ENCODE data around the gene PCGF5.
A peak's percentile ranks its signal among the peaks of the same experiment; 100 is the strongest.
"Not testable (repeated sequence)": the region's sequence is repeated elsewhere in the genome, so short reads cannot be mapped to it uniquely, and the experiment has no call there.

The PCGF5 gene

DNA sequence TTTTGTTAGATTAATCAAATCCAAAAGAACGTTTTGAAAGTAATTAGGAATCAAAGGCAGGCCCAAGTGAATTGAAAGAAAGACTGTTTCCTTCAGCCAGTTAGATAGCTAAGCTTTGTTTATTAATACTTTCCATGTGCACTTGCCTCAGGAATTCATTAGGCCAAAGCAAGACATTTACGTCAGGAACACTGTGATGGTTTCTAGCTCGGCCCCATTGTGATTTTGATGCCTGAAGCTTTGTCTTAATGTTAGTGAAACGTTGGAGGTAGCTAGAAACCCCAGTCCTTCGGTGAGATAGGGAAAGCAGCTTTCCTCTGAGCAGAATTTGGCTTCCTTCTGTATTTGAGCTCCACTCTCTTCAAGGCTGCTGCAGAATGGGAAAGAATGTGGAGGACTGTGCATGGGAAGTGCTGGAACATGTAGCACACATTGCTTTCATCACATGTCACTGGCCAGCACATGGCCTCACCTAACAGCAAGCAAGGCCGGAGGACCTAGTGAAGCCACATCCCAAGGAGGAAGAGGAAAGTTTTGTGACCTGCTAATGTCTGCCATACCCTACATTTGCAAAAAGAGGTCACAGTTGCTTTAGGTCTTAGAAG is 64.1 kb downstream of the PCGF5 start:
- DNase-seq (ENCODE audit: low read depth, low spot score): no peak

DNA sequence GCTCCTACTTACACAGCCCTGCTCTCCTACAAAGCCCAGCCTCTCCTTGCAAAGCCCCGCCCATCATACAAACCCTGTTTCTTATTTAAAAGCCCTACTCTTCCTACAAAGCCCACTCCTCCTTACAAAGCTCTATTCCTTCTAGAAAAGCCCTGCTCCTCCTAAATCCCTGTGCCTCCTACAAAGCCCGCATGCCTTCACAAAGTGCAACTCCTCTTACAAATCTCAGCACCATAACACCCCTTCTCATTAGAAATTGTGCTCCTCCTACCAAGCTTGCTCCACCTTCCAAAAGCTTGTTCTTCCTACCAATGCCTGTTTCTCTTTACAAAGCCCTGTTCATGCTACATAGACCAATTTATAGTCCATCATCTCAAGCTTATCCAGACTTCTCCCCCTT is 66.1 kb downstream of the PCGF5 start:
- DNase-seq (ENCODE audit: low read depth, low spot score): no peak

DNA sequence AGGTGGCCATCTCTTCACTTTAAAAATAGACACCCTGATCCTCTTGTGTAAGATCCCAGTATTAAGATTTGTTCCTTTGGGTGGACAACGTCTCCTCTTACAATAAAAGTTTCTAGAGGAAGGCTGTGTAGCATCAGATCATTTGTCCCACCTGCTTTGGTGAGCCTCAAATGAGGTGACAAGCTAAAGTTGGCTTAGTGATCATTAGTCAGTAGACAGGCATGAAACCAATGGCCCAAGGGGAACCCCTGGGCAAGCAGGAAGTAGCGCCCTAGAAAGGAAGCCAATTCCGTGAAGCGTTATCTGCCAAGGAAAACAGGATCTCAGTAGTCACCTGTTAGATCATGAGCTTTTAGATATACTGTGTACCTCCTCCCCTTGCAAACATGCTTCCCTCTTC is 66.8 kb downstream of the PCGF5 start:
- DNase-seq (ENCODE audit: low read depth, low spot score): no peak

DNA sequence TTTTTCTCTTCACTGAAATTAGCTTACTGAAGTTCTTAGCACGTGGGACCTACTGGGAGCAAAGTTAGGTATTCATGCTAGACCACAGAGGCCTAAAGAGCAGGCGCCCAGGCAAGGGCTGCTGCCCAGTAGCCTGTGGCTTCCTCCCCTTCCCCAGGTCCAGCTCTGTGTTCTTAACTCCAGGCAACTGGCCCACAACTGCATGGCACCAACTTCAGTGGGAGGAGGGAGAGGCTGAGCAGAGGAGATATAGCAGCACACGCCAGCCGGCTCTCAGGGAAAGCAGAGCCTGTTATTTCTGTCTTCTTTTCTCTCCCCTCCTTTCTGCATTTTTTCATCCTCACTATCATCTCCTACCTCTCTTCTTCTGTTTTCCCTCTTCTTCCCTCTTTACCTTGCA is 67.4 kb downstream of the PCGF5 start:
- DNase-seq (ENCODE audit: low read depth, low spot score): no peak

DNA sequence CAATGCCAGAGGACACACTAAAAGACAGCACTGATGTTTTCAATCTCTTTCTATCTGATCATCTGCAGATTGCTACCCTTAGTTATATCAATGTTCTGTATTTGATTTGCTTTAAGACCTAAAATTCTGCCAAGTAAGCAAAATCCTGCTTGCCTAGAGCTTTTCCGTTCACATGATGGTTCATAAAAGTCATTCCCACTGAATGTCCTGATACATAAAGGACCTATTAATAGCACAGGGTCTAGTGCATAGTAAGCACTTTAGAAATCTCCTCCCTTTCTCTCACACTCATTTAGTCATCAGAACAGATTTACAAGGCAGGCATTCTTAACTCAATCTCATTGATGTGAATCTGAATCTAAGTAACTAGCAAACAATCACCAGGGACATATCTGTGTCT is 68.8 kb downstream of the PCGF5 start:
- no peak for DNase-seq (ENCODE audit: low read depth, low spot score)

DNA sequence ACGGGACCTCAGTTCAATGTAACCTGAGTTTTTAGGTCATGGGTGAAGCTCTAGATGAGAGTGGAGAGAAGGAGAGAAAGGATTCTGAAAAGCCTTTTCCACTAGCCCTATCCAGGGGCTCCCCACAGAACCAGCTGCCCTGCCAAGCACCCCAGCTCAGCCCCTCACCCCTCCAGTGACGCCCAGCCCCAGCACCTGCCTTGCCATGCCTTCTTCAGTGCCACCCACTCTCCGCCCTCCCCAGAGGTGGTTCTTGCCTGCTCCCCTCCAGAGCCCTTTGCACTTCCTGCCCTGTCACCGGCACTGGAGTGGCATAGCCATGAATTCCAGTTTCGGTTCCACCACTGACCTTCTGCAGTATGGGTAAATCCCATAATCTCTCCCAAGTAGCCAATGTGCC is 70.1 kb downstream of the PCGF5 start:
- no peak for DNase-seq (ENCODE audit: low read depth, low spot score)

DNA sequence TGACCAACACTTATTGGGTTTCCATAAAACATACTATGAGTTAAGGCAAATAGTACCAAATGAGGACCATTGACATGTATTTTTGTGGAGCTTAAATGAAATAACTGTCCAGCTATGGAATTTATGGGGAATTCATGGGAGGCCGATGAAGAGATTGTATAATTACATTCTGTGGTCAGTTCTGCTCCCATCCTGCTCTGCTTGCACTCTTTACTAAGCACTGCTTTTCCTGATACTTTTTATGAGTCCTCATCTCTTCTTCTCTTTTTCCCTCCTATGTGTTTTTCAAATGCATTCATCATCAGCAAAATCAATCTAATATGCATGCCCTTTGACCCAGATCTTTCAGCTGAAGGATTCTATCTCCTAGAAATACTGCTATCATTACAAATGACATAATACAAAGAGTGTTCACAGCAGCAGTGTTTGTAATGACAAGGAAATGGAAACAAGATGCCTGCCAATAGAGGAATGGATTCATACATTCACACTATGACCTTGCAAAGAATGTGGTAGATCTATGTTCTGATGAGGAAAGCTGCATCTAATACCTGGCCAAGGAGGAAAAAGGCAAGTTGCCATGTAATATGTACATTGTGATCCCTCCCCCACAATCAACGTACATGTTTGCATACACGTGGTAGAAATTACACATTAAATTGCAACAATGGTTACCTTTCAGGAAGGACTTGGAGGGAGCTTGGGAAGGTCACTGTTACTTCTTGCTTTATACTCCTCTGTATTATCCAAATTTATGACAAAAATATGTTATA is 73.9 kb downstream of the PCGF5 start:
- DNase-seq (ENCODE audit: low read depth, low spot score): no peak

DNA sequence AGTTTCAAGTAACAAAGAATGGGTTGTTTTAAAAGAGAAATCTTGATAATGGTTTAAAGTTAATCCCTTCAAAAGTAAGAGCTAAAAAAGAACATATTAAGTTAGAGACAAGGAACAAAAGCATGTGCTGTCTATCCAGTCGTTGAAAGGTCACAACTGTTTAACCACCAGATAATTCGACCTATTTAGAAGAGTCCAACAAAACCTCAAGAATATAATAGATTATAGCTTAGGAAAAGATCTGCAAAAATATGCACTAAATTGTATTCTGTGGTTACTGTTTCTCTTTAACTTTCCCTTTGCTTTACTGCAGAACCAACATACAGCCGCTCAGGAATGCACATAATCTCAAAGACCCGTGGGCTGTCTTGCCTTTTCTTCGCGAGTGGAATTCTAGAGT is 74.9 kb downstream of the PCGF5 start:
- DNase-seq (ENCODE audit: low read depth, low spot score): no peak

DNA sequence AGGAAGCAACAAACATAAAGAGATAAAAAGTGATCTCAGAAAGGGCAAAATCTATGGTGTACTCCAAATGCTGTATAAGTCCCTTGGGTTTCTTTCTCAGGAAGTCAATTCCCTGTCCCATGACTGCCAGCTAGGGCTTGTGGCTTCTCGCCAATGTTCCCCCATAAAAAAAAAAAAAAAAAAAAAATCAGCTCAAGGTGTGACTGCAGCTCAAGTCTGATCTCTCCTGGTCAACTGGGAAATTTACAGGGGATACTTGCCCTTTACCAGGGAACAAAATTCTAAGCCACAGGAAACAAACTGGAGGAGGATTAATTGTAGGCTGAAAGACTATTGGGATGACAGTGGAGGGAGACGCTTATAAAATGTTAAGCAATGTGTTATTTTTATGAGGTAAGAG is 76.0 kb downstream of the PCGF5 start:
- DNase-seq (ENCODE audit: low read depth, low spot score): no peak

DNA sequence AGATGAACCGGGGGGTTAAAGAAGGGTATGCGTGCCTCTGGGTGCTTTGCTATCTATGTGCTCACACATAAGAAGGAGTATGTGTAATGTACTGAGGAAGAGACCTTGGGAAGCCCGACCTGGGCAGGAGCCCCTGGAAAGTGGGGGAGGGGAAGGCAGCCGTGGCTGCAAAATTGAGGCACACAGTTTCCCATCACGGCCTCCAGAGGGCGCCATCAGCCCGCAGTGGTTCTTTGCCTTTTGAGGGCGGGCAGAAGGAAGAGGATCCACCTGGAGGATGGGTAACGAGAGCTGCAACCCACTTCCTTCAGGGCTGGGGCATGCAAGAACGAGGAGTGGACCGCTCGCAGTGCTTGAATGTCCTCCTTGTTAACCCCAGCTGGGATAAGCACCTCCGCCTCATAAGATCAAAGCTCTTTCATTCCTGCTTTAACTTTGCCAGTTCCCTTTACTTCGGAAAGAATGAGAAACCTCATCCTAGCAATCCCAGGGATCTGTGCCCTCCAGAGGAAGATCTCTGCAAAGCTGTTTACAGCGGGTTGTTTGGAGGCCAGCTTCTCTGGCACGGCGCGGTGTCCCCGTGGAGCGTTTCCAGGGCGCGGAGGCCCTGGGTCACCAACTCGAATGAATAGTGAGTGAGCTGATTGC is 77.9 kb downstream of the PCGF5 start:
- DNase-seq (ENCODE audit: low read depth, low spot score): peak; percentile 56

DNA sequence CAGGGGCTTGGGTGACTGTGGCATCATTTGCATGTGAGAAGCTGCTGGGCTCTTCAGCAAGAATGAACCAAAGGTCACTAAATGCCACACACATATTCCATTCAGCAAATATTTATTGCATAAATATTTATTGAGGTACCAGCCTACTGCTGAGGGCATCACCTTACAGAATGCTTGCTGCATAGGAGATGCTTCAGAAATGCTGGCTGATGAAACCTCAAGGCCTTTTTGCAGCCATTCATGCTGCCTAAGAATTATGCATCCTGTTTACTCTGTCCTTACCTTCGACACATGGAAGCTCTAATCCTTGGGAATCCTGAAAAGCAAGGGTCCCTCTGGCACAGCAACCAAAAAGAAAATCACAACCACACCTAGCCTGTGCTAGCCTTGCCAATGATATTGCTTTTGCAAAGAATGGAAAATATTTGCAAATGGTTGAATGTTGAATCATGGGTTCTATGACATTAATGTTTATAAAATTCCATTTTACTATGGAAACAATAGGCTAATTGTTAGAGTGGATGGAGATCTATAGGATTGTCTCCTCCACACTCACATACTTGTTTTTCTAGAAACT is 79.6 kb downstream of the PCGF5 start:
- DNase-seq (ENCODE audit: low read depth, low spot score): no peak

DNA sequence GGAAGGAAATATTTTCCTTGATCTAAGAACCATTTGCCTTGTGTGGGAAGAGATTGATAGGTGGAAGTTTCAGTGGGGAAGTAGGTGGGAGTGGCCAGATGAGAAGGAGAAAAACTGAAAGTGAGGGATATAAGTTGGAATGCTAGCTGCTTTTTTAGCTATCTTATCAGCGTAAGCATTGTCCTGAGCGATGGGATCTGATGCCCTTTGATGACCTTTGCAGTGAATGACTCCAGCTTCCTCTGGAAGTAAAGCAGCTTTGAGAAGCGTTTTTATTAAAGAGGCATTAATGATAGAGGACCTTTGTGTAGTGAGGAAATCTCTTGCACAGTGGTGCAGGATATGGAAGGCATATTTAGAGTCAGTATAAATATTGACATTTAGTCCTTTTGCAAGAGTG is 82.5 kb downstream of the PCGF5 start:
- not testable (repeated sequence) for DNase-seq (ENCODE audit: low read depth, low spot score)

DNA sequence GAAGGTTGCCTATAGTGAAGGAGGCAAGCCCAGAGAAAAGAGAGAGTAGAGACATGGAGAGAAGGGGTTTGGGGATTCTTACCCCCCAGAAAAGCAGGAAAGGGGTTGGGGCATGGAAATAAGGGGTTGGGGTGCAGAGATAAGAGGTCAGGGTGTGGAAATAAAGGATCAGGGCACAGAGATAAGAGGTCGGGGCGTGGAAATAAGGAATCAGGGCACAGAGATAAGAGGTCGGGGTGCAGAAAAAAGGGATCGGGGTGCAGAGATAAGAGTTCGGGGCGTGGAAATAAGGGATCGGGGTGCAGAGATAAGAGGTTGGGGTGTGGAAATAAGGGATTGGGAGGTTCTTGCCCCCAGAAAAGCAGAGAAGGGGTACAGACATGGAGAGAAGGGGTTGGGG is 85.5 kb downstream of the PCGF5 start:
- not testable (repeated sequence) for DNase-seq (ENCODE audit: low read depth, low spot score)

DNA sequence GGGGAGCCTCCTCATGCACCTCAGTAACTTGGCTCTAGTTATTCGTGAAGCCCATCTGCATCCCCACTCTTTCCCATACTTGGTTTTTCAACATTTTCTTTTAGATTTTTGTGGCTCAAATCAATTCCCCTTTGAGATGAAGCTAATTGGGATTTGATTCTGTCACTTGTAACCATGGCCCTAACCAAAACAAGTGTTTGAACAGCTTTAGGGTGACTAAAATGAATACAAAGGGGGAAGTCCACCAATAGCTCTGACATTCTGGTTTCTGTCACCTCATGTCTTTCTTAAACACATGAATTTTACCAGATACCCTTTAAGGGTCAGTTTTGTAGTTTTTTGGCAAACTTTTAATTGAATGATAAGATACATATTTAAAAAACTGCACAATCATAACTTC is 87.0 kb downstream of the PCGF5 start:
- no peak for DNase-seq (ENCODE audit: low read depth, low spot score)

DNA sequence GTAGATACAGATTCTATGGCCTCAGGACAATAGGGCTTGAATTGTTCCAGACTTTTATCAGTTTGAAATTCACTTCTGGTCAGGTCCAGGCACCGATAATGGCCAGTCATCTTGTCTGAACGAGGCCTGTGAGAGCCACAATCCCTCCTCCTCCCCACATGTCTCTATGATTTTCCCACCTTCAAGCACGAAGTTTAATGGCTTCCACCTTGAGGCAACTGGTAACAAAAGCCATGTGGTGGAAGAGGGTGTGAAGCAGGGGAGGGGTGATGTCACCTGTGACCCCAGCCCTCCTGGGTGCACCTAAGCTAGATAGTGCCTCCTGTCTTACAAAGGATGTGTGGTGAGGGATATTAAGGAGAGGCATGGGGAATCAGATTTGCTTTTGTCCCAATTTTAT is 89.2 kb downstream of the PCGF5 start:
- DNase-seq (ENCODE audit: low read depth, low spot score): no peak

DNA sequence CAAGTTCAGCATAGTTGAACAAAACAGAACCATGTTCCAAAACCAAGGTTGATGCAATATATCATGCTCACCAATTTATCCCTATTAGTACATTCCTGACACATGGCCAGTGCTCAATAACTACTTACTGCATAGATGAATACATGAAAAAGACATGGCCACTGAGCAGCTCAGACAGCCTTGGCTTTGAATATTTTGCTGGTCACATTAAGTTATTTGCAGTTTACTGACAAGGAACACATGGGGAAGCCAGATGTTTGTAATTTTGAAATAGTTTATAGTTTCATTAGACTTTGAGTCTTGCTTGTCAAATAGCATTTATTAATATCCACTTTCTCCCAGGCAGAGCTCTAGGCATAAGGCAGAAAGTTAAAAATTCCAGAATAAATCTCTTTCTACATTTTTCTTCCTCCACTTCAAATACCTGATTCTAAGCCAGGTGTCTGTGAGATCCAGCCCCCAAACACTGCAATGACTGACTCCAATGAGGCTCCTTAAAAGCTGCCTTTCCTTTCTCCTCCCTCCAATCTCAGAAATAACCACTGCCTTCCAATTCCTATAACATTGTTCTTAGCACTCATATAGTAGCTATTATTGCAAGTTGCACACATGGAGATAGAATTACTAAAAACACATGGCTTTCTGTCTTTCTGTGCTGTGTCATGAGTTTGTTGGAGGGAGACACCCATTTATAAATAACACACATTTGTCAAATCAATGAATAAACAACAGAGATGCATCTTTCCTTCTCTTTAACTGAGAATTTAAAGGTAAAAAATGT is 91.3 kb downstream of the PCGF5 start:
- DNase-seq (ENCODE audit: low read depth, low spot score): no peak

DNA sequence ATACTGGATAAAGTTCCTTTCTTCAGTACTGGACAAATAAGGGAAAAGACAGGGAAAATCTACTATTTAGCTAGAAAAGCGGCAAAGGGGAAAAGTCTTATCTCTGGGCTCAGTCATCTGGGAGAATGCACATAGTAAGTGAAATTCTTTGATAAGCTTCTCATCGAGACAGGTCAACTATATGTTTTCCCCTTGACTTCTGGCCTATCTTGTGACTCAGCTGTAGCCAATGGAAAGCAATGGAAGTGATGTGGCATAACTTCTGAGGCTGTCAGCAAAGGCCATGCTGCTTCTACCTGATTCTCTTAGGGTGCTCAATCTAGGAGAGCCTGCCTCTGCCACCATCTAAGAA is 91.9 kb downstream of the PCGF5 start:
- DNase-seq (ENCODE audit: low read depth, low spot score): no peak

DNA sequence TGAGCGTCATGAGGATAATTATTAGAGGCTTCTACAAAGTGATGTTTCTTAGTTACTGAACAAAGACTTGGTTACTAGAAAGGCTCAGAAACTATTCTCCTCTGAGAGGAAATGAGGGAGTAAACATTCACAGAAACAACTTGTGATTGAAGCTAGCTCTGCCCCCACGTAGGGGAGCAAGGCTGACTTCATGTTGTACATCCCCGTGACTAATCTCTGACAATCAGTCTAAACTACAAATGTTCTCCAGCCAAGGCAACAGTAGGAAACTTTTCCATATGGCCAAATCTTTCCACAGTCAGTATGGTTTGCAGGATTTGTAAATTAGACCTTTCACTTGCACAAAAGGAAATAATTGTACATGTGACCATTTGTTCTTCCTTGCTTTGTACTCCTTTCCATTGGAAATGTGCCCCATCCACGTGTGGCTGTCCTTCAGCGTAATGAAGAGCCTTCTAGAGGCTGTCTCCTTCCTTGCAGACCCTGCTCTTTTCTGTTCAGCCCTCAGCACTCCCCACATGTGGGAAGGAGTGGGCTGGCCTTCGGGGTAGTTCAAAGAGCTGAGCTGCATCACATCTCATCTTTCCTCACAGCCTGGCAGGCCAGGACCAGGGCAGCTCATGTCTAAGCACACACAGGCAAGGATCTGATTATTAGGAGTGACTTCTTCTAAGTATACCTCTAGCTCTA is 93.5 kb downstream of the PCGF5 start:
- no peak for DNase-seq (ENCODE audit: low read depth, low spot score)

DNA sequence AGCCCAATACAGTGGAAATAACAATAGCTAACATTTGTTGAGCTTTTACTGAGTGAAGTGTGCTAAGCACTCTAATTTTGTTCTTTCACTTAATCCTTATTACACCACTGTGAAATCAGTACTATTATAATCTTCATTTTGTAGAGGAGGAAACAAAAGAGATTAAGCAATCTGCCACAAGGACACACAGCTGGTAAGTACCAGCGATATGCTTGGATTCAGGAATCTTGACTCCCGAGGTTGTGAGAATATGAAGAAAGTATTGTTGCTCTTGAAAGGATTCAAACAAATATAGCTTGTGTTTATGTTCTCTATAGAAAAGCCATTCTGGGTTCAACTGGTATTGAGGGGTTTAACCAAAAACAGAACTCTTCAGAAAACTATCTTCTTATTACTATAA is 96.0 kb downstream of the PCGF5 start:
- no peak for DNase-seq (ENCODE audit: low read depth, low spot score)

DNA sequence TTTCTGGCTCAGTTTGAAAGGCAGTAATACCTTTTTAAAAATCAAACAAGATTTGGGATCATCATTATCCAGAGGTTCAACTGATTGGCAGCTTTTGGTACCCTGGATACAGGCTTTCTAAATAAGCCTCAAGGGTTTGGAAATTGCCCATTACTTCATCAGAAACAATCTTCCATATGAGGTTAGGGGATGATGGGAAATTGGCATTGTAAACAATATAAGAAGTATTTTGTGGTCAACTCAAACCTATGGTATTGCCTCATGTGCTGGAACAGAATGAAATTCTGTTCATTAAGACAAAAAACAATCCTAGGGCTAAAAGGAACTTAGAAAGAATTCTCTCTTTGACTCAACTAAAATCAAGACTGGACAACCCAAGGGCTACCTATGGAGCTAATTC is 97.1 kb downstream of the PCGF5 start:
- DNase-seq (ENCODE audit: low read depth, low spot score): no peak

DNA sequence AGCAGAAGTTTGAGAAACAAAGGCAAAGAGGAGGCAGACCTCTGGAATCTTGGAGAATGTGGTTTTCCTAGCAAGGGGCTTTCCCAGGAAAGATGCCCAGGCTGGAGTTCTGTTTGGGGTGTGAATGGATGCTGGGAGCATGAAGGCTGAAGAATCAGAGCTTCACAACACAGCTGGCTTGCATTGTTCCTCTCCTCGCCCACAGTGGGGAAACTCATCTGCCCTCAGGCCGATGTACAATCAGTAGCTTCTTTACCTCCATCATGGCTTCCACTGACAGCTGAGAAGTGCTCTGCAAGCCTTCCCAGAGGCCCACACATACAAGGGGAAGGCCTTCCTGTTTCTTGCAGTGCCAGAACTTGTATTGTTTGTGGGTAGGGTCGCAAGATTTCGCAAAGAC is 98.9 kb downstream of the PCGF5 start:
- no peak for DNase-seq (ENCODE audit: low read depth, low spot score)
